Measurements from ENCODE around the gene ACSM5.
"Not testable (repeated sequence)": the region's sequence is repeated elsewhere in the genome, so short reads cannot be mapped to it uniquely, and the experiment has no call there.

ACSM5 gene

GRCh38 chr16:20453633-20454032, 44.3 kb downstream of the ACSM5 start:
- not testable (repeated sequence) for DNase-seq (ENCODE audit: low read depth)

- DNase-seq (ENCODE audit: low read depth) = not testable (repeated sequence)
Measured at GRCh38 chr16:20459227-20459626, 49.9 kb downstream of the ACSM5 start.

GRCh38 chr16:20460313-20460712, 51.0 kb downstream of the ACSM5 start:
- DNase-seq (ENCODE audit: low read depth) = not testable (repeated sequence)

- DNase-seq (ENCODE audit: low read depth) = not testable (repeated sequence)
Measured at GRCh38 chr16:20468954-20469353, 59.6 kb downstream of the ACSM5 start.

DNA sequence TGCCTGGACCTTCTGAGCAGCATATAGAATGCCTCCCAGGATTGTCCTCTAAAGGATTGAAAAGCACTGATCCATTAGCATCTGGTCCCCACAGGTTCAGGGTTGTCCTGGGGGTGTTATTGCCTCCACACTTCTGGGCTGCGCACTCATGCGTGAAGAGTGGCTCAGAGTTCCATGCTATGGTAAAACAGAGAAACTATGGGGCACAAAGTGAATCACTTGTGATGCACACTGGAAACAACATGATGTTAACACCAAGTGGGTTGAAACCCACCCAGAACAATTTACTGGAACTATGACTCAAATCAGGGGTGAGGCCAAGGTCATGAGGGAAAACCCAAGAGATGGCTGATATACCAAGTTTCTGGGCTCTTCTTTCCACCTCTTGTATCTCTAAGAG, 60.6 kb downstream of the ACSM5 start:
- not testable (repeated sequence) for DNase-seq (ENCODE audit: low read depth)

- DNase-seq (ENCODE audit: low read depth) = not testable (repeated sequence)
Measured at GRCh38 chr16:20470732-20471131, 61.4 kb downstream of the ACSM5 start.

GRCh38 chr16:20477188-20477744, 67.9 kb downstream of the ACSM5 start:
- DNase-seq (ENCODE audit: low read depth) = not testable (repeated sequence)

DNA sequence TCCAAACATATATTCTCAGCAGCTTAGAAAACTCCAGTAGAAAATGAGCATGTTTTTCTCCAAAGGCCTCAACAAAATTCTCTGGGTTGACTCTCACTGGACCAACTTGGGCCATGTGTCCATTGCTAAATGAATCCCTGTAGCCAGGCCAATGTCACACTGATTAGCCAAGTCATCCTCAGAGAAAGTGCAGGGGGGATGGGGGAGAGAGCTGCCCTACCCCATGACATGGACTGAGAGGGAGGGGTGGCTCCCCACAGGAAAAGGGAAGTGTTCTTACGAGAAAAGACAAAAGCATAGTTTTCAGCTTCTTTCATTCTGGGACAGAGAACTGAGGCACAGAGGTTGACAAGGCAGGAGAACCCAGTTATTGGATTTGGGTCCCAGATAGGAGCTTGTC, 74.7 kb downstream of the ACSM5 start:
- not testable (repeated sequence) for DNase-seq (ENCODE audit: low read depth)

DNA sequence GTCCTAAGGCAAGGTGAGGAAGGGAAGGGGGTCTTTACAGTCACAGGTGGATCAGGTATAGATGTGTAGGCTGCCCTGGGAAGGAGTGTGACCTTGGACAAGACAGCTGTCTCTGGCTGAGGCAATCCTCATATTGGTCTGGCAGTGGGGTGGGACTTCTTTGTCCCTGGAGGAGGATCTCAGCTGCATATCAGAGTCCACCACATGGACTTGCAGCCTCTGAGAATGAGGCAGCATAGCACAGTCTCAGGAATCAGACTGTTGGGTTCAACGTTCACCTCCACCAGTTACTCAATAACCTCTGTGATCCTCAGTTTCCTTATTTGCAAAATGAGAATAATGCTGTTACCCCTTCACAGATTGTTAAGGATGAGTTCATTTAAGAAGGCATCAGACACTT, 75.4 kb downstream of the ACSM5 start:
- DNase-seq (ENCODE audit: low read depth) = no peak

GRCh38 chr16:20485408-20485807, 76.1 kb downstream of the ACSM5 start:
- DNase-seq (ENCODE audit: low read depth) = no peak

Measured in HS-5 (cell line).